ENCODE measurements around the gene DNAJA3.
"Not testable (repeated sequence)": the region's sequence is repeated elsewhere in the genome, so short reads cannot be mapped to it uniquely, and the experiment has no call there.

Gene DNAJA3

GRCh38 chr16:4388271-4389021 lies 37.2 kb upstream of the DNAJA3 start:
- DNase-seq = no peak

DNA sequence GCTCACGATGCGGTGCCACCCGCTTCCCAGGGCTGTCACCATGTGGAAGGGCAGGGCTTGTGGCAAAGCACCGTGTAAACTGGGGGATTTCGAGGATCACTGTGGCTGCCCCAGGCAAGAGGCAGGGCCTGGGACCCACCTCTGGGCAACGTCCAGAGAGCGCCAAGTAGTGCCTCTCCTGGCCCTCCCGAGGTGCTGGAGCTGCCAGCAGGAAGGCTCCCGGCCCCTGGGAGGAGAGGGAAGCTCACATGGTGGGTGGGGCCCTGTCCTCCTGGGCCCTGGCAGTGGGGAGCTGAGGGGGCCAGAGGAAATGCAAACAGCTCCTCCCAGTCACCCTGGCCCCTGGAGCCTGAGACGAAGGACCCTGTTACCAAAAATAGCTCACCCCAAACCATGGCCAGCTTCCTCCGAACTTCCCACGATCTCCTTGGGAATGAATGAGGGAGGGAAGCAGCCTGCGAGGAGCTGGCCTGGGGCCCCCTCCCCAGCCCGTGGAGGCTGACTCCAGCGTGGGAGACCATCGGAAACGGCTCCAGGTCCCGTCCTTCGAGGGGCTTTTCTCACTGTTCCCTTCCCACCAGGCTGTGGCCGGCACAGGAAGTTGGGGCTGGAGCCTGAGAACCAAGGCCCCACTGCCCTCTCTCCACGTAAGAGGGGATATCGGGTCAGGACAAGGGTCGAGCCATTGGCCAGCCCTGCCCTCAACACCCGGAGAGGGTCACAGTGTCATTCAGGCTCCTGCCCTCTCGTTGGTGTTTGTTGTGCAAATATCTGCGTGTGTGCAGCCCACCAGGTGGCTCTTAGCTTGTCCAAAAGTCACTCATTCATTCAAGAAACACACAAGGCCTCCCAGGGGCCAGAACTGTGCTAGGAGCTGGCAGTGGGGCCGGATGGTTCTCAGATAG lies 36.4 kb upstream of the DNAJA3 start:
- no peak for DNase-seq

- DNase-seq = no peak
These were observed 35.1 kb upstream of the DNAJA3 start for GRCh38 chr16:4390266-4391260.

- DNase-seq = no peak
These were observed 33.9 kb upstream of the DNAJA3 start for GRCh38 chr16:4391631-4392381.

GRCh38 chr16:4392382-4393239 lies 33.1 kb upstream of the DNAJA3 start:
- DNase-seq = peak; percentile 61

- DNase-seq = no peak
These were observed 32.4 kb upstream of the DNAJA3 start for GRCh38 chr16:4393240-4393600.

DNA sequence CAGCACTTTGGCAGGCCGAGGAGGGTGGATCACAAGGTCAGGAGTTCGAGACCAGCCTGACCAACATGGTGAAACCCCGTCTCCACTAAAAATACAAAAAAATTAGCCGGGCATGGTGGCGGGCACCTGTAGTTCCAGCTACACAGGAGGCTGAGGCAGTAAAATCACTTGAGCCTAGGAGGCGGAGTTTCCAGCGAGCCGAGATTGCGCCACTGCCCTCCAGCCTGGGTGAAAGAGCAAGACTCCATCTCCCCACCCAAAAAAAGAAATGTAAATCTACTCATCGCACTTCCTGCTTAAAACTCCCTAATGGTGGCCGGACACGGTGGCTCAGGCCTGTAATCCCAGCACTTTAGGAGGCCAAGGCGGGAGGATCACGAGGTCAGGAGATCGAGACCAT lies 31.8 kb upstream of the DNAJA3 start:
- not testable (repeated sequence) for DNase-seq

DNA sequence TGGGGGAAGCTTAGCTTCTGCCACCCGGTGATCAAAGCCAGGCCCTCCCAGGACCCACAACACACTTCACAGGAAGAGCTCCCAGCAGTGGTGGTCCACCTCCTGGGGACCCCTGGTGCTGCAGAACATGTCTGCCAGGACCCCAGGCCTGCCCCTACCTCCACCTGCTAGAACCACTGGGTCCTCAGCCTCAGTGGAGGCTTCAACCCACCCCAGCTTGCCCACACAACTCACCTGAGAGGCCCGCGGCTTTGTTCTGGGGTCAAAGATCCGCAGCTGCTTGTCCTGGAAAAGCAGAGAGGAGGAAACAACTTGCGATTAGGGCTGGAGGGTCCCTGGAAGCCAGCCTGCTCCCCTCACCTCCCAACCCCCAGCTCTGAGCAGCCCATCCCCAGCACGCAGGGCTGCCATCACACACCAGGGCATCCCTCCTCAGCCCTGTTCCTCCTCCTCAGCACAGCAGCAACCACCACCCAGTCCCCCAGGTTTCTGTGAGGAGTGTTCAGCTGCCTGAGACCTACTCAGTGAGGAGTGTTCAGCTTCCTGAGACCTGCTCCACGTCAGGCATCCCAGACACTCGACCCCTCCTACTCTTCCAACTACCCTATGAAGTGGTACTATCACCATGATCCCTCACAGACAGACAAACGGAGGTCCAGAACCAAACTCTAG lies 30.5 kb upstream of the DNAJA3 start:
- DNase-seq = no peak

GRCh38 chr16:4399001-4399730 lies 26.5 kb upstream of the DNAJA3 start:
- no peak for DNase-seq

DNA sequence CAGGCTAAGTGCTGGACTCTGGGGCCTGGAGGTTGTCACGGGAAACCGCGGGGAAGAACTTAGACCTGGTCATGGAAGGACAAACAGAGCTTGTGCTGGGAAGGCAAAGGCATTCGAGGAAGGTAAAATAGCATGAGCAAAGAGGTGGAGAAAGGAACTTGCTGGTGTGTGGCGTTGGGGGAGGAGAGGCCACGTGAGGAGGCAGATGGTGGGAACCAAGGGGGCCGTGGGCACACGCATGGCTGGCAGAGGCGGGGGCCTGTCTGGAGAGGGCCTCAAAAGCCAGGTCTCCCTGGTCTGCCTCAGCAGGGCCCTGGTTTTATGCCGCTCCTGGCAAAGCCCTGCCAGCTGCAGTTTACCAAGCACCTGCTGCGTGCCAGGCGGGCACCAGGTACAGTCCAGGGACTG lies 24.6 kb upstream of the DNAJA3 start:
- DNase-seq = no peak

- no peak for DNase-seq
These were observed 24.2 kb upstream of the DNAJA3 start for GRCh38 chr16:4401510-4401909.

GRCh38 chr16:4402439-4403132 lies 23.1 kb upstream of the DNAJA3 start:
- peak; percentile 26 for DNase-seq

DNA sequence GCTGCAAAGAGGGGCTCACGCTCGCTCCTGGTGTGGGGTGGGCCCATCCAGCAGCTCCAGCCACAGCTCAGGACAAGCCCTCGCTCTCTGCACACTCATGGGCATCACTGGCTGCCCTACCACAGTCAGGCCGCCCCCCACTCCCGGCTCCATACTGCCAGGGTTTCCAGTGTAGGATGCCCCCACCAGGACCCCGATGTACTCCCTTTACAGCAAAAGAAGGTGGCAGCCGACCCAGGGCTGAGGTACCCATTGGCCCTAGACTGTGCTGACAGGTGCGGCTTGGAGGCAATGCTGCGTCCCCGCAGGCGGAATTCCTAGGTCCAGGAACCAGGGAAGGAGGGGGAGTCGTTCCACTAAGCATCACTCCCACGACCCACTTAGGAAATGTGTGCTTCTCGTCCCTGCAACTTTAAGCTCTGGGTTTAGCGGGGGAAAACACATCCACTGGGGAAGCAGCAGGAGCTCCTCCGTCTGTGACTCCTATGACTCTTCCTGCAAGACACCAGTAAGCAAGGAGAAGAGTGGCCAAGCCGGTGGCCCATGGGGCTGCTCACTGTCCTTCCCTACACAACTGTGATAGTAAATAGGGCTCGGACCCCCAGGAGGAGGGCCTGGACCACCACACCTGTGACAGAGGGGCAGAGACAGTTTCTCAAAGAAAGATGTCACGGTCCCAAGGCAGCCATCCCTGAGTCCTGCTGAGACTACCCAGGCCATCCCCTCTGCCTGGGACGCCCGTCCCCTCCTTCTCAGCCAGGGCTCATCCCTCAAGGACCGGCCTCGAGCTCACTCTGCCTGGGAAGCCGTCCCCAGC lies 22.3 kb upstream of the DNAJA3 start:
- DNase-seq = no peak

- peak; percentile 24 for DNase-seq
These were observed 21.3 kb upstream of the DNAJA3 start for GRCh38 chr16:4404247-4404966.

DNA sequence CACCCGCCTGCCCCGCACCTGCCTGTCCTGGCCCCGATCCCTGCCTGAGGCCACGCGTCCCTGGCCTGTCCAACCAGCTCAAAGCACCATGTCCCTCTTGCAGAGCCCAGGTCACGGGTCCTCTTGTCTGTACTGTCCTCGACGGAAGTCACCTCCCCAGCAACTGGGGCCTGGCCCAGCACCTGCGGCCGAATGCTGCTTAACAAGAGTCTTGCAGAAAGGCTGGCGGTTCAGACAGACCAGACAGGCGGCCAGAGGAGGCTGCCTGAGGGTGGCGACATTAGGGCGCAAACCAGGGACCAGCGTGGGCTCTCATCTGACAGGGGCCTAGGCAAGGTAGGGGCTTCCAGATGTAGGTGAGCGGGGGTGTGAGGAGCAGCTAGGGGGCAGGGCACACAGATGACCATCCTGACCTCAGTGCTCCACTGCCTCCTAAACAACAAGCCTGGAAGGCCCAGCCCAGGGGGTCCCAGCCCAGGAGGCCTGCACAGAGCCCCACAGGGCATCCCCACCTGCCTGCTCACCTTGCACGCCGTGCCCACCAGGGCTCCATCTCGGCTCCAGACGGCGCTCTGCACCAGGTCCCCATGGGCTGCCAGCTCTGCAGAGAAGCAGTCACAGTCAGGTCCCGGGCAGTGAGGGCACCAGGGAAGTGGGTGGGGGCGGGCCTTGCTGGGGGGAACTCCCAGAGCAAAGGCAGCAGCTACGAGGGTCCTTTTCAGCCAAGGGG lies 20.5 kb upstream of the DNAJA3 start:
- no peak for DNase-seq

DNA sequence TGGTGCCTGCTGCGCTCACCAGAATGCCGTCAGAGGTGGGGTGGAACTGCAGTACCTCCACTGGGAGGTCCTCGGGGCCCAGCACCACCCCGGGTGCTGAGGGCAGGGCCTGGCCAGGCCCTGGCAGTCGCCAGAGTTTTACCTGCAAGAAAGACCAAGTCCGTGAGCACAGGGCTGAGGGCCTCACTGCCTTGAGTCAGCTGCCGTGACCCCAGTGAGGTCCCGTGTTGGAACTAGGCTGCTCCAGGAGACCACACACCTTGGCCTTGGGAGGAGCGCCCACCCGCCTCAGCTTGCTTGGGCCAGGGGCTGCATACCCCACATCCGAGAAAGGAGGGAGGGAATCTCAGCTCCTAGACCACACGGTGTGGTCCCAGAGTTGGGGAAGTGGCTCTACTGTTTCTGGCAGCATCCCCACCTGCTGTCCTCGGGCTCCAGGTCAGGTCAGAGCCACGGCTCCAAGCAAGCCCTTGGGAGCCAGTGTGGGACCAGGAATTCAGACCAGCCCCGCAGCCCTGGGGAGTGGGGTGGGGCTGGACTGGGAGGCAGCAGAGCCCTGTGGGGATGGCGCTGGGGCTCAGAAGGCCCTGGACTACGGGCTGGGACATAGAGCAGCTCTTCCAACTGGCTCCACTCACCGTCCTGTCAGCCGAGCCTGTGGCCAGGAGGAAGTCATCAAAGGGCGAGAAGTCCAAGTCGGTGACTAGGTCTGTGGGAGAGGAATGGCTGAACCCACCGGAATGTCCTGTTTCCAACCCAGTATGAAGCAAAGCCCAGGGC lies 17.9 kb upstream of the DNAJA3 start:
- DNase-seq = no peak

All from NCI-H510A (cell line).